IPS-20b (cell line): ENCODE measurements around the gene ATXN1.
A peak's percentile ranks its signal among the peaks of the same experiment; 100 is the strongest.

Experiments
- H3K27ac ChIP-seq: one replicate; pipeline ENCODE4 v1.5.1; 2013; ENCODE audit warnings: low read length
- H3K27me3 ChIP-seq: 2 replicates; pipeline ENCODE4 v1.6.1; 2013; ENCODE audit warnings: mild to moderate bottlenecking, low read length, inconsistent platforms; ENCODE audit not compliant: insufficient read depth
- H3K36me3 ChIP-seq: 2 replicates; pipeline ENCODE4 v1.6.1; 2013; ENCODE audit warnings: low read depth, mild to moderate bottlenecking, inconsistent platforms, low read length, moderate library complexity; ENCODE audit not compliant: insufficient read depth
- H3K4me1 ChIP-seq: 2 replicates; pipeline ENCODE4 v1.6.1; 2013; ENCODE audit warnings: mild to moderate bottlenecking, control low read depth, inconsistent platforms, low read length, moderate library complexity; ENCODE audit not compliant: insufficient read depth
- H3K4me3 ChIP-seq: 2 replicates; pipeline ENCODE4 v1.5.1; 2013; ENCODE audit warnings: mild to moderate bottlenecking, low read length, inconsistent platforms
- H3K9ac ChIP-seq: 2 replicates; pipeline ENCODE4 v1.6.1; 2013; ENCODE audit warnings: low read depth, mild to moderate bottlenecking, inconsistent platforms, low read length, moderate library complexity
- H3K9me3 ChIP-seq: 2 replicates; pipeline ENCODE4 v1.6.1; 2013; ENCODE audit warnings: mild to moderate bottlenecking, low read depth, low read length, inconsistent platforms; ENCODE audit not compliant: insufficient read depth

Gene ATXN1

GRCh38 chr6:16302721-16303552 lies 458.3 kb downstream of the ATXN1 start:
- no peaks in the 10 kb centered on the region for H3K27me3 ChIP-seq
- H3K9me3 ChIP-seq = no peaks in the 10 kb centered on the region
- no peak overlapping the region for H3K27ac ChIP-seq
- no peaks in the 10 kb centered on the region for H3K36me3 ChIP-seq
- H3K4me1 ChIP-seq = peaks cover 14% of the 10 kb centered on the region; the same call in 1 of the 2 replicates
- H3K9ac ChIP-seq = peak overlapping the region; percentile 6; the same call in 1 of the 2 replicates
- peak overlapping the region; percentile 5; the same call in 1 of the 2 replicates for H3K4me3 ChIP-seq

- no peak overlapping the region for H3K27ac ChIP-seq
- no peak overlapping the region for H3K4me3 ChIP-seq
- no peak overlapping the region for H3K9ac ChIP-seq
- no peaks in the 10 kb centered on the region for H3K27me3 ChIP-seq
- H3K36me3 ChIP-seq = no peaks in the 10 kb centered on the region
- H3K9me3 ChIP-seq = no peaks in the 10 kb centered on the region
- H3K4me1 ChIP-seq = peaks cover 14% of the 10 kb centered on the region; the same call in 1 of the 2 replicates
These were observed 459.7 kb downstream of the ATXN1 start for GRCh38 chr6:16301511-16301910.

- no peak overlapping the region for H3K9ac ChIP-seq
- H3K27ac ChIP-seq = no peak overlapping the region
- H3K36me3 ChIP-seq = no peaks in the 10 kb centered on the region
- no peaks in the 10 kb centered on the region for H3K27me3 ChIP-seq
- no peak overlapping the region for H3K4me3 ChIP-seq
- no peaks in the 10 kb centered on the region for H3K9me3 ChIP-seq
- peaks cover 7% of the 10 kb centered on the region; the same call in 1 of the 2 replicates for H3K4me1 ChIP-seq
These were observed 461.4 kb downstream of the ATXN1 start for GRCh38 chr6:16299861-16300260.

GRCh38 chr6:16296061-16296670 lies 465.1 kb downstream of the ATXN1 start:
- Histone ChIP-seq H3K9ac (no peak overlapping the region), H3K27me3 (no peaks in the 10 kb centered on the region), H3K9me3 (no peaks in the 10 kb centered on the region), H3K27ac (no peak overlapping the region), H3K36me3 (no peaks in the 10 kb centered on the region), H3K4me3 (no peak overlapping the region), H3K4me1 (no peaks in the 10 kb centered on the region)

- Histone ChIP-seq H3K4me1 (peaks cover 3% of the 10 kb centered on the region; the same call in 1 of the 2 replicates), H3K36me3 (no peaks in the 10 kb centered on the region), H3K4me3 (no peak overlapping the region), H3K9ac (no peak overlapping the region), H3K27ac (no peak overlapping the region), H3K9me3 (no peaks in the 10 kb centered on the region), H3K27me3 (no peaks in the 10 kb centered on the region)
These were observed 465.8 kb downstream of the ATXN1 start for GRCh38 chr6:16295471-16295870.

- Histone ChIP-seq H3K4me3 (no peak overlapping the region), H3K27ac (no peak overlapping the region), H3K9me3 (no peaks in the 10 kb centered on the region), H3K4me1 (peaks cover 7% of the 10 kb centered on the region; the same call in 1 of the 2 replicates), H3K27me3 (no peaks in the 10 kb centered on the region), H3K9ac (no peak overlapping the region), H3K36me3 (no peaks in the 10 kb centered on the region)
These were observed 466.2 kb downstream of the ATXN1 start for GRCh38 chr6:16295060-16295459.

- Histone ChIP-seq H3K36me3 (no peaks in the 10 kb centered on the region), H3K27ac (no peak overlapping the region), H3K4me1 (peaks cover 8% of the 10 kb centered on the region; the same call in 1 of the 2 replicates), H3K9me3 (no peaks in the 10 kb centered on the region), H3K9ac (no peak overlapping the region), H3K27me3 (no peaks in the 10 kb centered on the region), H3K4me3 (no peak overlapping the region)
These were observed 466.9 kb downstream of the ATXN1 start for GRCh38 chr6:16294371-16294770.

GRCh38 chr6:16292942-16293341 lies 468.3 kb downstream of the ATXN1 start:
- H3K9ac ChIP-seq = no peak overlapping the region
- H3K4me3 ChIP-seq = no peak overlapping the region
- no peaks in the 10 kb centered on the region for H3K27me3 ChIP-seq
- H3K27ac ChIP-seq = no peak overlapping the region
- H3K9me3 ChIP-seq = no peaks in the 10 kb centered on the region
- no peaks in the 10 kb centered on the region for H3K36me3 ChIP-seq
- H3K4me1 ChIP-seq = peaks cover 8% of the 10 kb centered on the region; the same call in 1 of the 2 replicates

GRCh38 chr6:16292432-16292831 lies 468.8 kb downstream of the ATXN1 start:
- Histone ChIP-seq H3K4me1 (peaks cover 8% of the 10 kb centered on the region; the same call in 1 of the 2 replicates), H3K4me3 (no peak overlapping the region), H3K9me3 (no peaks in the 10 kb centered on the region), H3K9ac (no peak overlapping the region), H3K27ac (no peak overlapping the region), H3K27me3 (no peaks in the 10 kb centered on the region), H3K36me3 (no peaks in the 10 kb centered on the region)

GRCh38 chr6:16291739-16292138 lies 469.5 kb downstream of the ATXN1 start:
- Histone ChIP-seq H3K9me3 (no peaks in the 10 kb centered on the region), H3K27ac (no peak overlapping the region), H3K9ac (no peak overlapping the region), H3K36me3 (no peaks in the 10 kb centered on the region), H3K4me1 (peaks cover 8% of the 10 kb centered on the region; the same call in 1 of the 2 replicates), H3K27me3 (no peaks in the 10 kb centered on the region), H3K4me3 (no peak overlapping the region)

- Histone ChIP-seq H3K27me3 (no peaks in the 10 kb centered on the region), H3K4me3 (no peak overlapping the region), H3K9ac (no peak overlapping the region), H3K4me1 (peaks cover 8% of the 10 kb centered on the region; the same call in 1 of the 2 replicates), H3K27ac (no peak overlapping the region), H3K36me3 (no peaks in the 10 kb centered on the region), H3K9me3 (no peaks in the 10 kb centered on the region)
These were observed 473.1 kb downstream of the ATXN1 start for GRCh38 chr6:16288163-16288562.

- peaks cover 8% of the 10 kb centered on the region; the same call in 1 of the 2 replicates for H3K4me1 ChIP-seq
- no peaks in the 10 kb centered on the region for H3K36me3 ChIP-seq
- no peaks in the 10 kb centered on the region for H3K9me3 ChIP-seq
- H3K27me3 ChIP-seq = no peaks in the 10 kb centered on the region
- no peak overlapping the region for H3K9ac ChIP-seq
- no peak overlapping the region for H3K4me3 ChIP-seq
- no peak overlapping the region for H3K27ac ChIP-seq
These were observed 475.1 kb downstream of the ATXN1 start for GRCh38 chr6:16286151-16286522.
